ENCODE measurements around the gene FBP1. TPM values are rescaled to one million over a fixed set of nuclear protein-coding genes. Genes with fewer than 3 reads are reported as not detected.

Gene FBP1
- total RNA-seq, 1 experiment from 2014 or later: 2.3 TPM

DNA sequence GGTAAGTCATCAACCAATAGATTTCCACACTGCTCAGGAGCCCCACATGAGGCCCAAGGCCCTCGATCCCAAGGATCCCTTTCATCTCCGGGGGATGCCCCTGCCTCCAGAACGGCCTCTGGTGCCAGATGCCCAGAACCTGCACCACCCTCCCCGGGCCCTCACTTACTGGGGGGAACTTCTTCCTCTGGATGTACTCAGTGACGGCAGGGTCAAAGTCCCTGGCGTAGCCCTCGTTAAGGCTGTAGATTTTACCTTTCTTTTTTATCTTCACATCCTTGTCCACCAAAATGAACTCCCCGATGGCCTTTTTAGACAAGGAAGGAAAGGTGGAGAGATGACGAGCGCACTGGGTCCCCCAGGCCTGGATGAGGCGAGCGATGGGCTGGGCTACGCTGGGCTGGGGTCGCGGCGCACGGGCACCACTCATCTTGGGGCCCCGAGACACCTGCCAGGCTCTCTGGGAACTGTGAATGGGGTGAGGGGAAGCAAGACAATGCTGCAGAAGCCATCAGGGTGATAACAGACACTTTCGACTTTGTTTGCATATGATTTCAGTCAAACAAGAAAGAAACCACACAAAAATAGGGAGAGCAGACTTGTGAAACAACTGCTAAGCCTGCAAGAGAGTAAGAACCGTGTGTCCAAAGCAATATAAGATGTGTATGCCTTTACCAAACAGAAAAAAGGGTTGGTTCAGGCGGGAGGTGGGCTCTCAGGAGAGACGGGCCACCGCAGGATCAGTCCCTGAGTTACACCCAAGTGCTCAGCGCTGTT, 32.5 kb downstream of the FBP1 start:
- Mint-ChIP-seq H3K36me3 (ENCODE audit: insufficient read depth, unreplicated experiment) (no peaks in the 10 kb centered on the region), H3K9me3 (ENCODE audit: unreplicated experiment) (no peaks in the 10 kb centered on the region), H3K4me3 (ENCODE audit: unreplicated experiment) (no peak overlapping the region), H3K27ac (ENCODE audit: unreplicated experiment) (peak overlapping the region; percentile 71), H3K27me3 (ENCODE audit: insufficient read depth, unreplicated experiment) (no peaks in the 10 kb centered on the region), H3K4me1 (ENCODE audit: low read depth, unreplicated experiment) (peaks cover 35% of the 10 kb centered on the region)
- Histone ChIP-seq H3K9me3 (no peaks in the 10 kb centered on the region), H3K4me1 (peaks cover 36% of the 10 kb centered on the region), H3K4me3 (ENCODE audit: low read depth, low read length) (no peak overlapping the region), H3K27me3 (replicated peaks; ENCODE audit: control insufficient read depth, insufficient read depth, low read length) (no peaks in the 10 kb centered on the region), H3K36me3 (ENCODE audit: control insufficient read depth, insufficient read depth, low read length) (no peaks in the 10 kb centered on the region)
- TF ChIP-seq, protein P1, sequence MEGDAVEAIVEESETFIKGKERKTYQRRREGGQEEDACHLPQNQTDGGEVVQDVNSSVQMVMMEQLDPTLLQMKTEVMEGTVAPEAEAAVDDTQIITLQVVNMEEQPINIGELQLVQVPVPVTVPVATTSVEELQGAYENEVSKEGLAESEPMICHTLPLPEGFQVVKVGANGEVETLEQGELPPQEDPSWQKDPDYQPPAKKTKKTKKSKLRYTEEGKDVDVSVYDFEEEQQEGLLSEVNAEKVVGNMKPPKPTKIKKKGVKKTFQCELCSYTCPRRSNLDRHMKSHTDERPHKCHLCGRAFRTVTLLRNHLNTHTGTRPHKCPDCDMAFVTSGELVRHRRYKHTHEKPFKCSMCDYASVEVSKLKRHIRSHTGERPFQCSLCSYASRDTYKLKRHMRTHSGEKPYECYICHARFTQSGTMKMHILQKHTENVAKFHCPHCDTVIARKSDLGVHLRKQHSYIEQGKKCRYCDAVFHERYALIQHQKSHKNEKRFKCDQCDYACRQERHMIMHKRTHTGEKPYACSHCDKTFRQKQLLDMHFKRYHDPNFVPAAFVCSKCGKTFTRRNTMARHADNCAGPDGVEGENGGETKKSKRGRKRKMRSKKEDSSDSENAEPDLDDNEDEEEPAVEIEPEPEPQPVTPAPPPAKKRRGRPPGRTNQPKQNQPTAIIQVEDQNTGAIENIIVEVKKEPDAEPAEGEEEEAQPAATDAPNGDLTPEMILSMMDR (IDR thresholded peaks at IDR 0.05; ENCODE audit: insufficient read depth in 1 of 2, low read depth in 1 of 2, low read length in 1 of 2, severe bottlenecking in 1 of 2, unreplicated experiment in 1 of 2): no peak
- intact Hi-C loops (cut with micrococcal nuclease; ENCODE audit: unreplicated experiment): no loop called here
- ChIA-PET POLR2A (no interaction called here), CTCF (interaction anchor here (0.6 kb wide), 1 partner anchor 63 kb away, joined by 3 read pairs; no protein-coding TSS in a partner anchor)
- BruUV-seq (replicated peaks): no TSS peak
- no peak for DNase-seq

DNA sequence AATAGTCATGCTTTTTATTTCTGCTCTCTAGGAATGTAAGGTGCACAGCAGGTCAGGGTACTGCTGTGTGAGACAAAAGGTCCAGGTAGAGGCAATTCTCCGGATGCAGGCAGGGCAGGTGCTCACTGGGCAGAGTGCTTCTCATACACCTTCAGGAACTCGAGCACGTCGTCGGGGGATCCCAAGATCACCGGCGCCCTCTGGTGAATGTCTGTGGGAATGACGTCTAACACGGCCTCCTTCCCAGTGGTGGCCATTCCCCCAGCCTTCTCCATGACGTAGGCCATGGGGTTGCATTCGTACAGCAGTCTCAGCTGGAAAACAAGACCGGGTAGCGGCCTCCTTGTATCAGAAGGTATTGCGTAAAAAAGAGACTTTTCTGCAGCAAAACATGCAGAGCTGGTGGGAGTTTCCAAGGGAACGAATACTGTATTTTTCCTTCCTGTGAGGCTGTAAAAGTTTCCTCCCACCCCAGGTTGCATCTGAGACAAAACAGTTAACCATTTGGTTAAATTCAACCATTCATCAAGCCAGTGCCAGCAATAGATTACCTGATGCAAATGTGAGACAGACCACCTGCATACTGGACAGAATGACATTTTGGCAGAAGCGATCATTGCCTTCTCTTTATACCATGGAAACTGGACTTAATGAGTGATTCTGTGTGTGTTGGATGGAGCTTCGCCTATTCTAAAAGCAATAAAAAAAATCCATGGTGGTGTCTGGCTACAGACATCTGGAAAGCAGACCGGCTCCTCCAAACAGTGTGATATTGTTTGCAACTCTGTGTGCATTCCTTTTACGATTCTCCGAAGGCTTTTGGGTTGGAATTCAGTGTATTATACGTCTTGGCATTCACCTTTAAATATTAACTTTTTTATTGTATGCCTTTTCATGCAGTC, 35.8 kb downstream of the FBP1 start:
- intact Hi-C loops (cut with micrococcal nuclease; ENCODE audit: unreplicated experiment): loop anchor here (1.0 kb wide), 1 partner anchor 49 kb away; no protein-coding TSS in a partner anchor
- TF ChIP-seq, protein P1 (IDR thresholded peaks at IDR 0.05; ENCODE audit: insufficient read depth in 1 of 2, low read depth in 1 of 2, low read length in 1 of 2, severe bottlenecking in 1 of 2, unreplicated experiment in 1 of 2): peak; percentile 70 to 78
- ChIA-PET CTCF (interaction anchor here (0.5 to 1.4 kb wide), 3 partner anchors 32 to 226 kb away, joined by 3 to 9 read pairs (median 8); partner anchors contain the start of gene PCAT7), POLR2A (interaction anchor here (1.1 kb wide), 1 partner anchor 49 kb away, joined by 10 read pairs; the partner anchor contains the start of gene PCAT7)
- peak overlapping the region; percentile 16; the same call in 1 of the 2 replicates for H3K4me3 ChIP-seq (ENCODE audit: low read depth, low read length)
- Mint-ChIP-seq H3K27me3 (ENCODE audit: insufficient read depth, unreplicated experiment) (no peaks in the 10 kb centered on the region), H3K36me3 (ENCODE audit: insufficient read depth, unreplicated experiment) (no peaks in the 10 kb centered on the region), H3K9me3 (ENCODE audit: unreplicated experiment) (no peaks in the 10 kb centered on the region), H3K27ac (ENCODE audit: unreplicated experiment) (peak overlapping the region; percentile 64), H3K4me1 (ENCODE audit: low read depth, unreplicated experiment) (peaks cover 35% of the 10 kb centered on the region), H3K4me3 (ENCODE audit: unreplicated experiment) (peak overlapping the region; percentile 33)
- no TSS peak for BruUV-seq (replicated peaks)
- H3K27me3 ChIP-seq (replicated peaks; ENCODE audit: control insufficient read depth, insufficient read depth, low read length): no peaks in the 10 kb centered on the region
- H3K36me3 ChIP-seq (ENCODE audit: control insufficient read depth, insufficient read depth, low read length): no peaks in the 10 kb centered on the region
- H3K4me1 ChIP-seq: peaks cover 31% of the 10 kb centered on the region
- DNase-seq: peak; percentile 83 to 85
- no peaks in the 10 kb centered on the region for H3K9me3 ChIP-seq

DNA sequence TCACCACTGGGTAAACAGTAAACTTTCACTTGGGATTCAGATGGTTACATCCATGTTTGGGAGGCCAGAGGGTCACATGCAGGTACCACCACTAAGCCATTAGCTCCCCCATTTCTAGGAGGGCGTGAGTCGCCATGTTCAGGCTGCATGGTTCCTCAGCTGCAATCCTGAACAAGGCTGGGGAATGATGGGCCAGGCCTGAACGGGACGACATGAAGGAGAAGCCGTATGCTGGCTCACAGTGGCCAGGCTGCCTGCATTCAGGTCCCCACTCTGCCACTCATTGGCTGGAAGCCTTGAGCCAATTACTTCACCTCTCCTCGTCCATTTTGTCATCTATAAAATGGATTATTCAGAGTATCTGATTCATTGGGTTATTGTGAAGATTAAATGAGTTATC, 36.7 kb downstream of the FBP1 start:
- no peaks in the 10 kb centered on the region for H3K36me3 ChIP-seq (ENCODE audit: control insufficient read depth, insufficient read depth, low read length)
- H3K36me3 Mint-ChIP-seq (ENCODE audit: insufficient read depth, unreplicated experiment): no peaks in the 10 kb centered on the region
- H3K4me1 ChIP-seq: peaks cover 24% of the 10 kb centered on the region
- H3K4me3 Mint-ChIP-seq (ENCODE audit: unreplicated experiment): no peak overlapping the region
- ChIA-PET CTCF (no interaction called here), POLR2A (no interaction called here)
- H3K4me3 ChIP-seq (ENCODE audit: low read depth, low read length): no peak overlapping the region
- intact Hi-C loops (cut with micrococcal nuclease; ENCODE audit: unreplicated experiment): loop anchor here (1.0 kb wide), 1 partner anchor 48 kb away; no protein-coding TSS in a partner anchor
- TF ChIP-seq, protein P1 (IDR thresholded peaks at IDR 0.05; ENCODE audit: insufficient read depth in 1 of 2, low read depth in 1 of 2, low read length in 1 of 2, severe bottlenecking in 1 of 2, unreplicated experiment in 1 of 2): no peak
- no peaks in the 10 kb centered on the region for H3K27me3 ChIP-seq (replicated peaks; ENCODE audit: control insufficient read depth, insufficient read depth, low read length)
- no peaks in the 10 kb centered on the region for H3K9me3 Mint-ChIP-seq (ENCODE audit: unreplicated experiment)
- H3K9me3 ChIP-seq: no peaks in the 10 kb centered on the region
- DNase-seq: no peak
- no peak overlapping the region for H3K27ac Mint-ChIP-seq (ENCODE audit: unreplicated experiment)
- BruUV-seq (replicated peaks): no TSS peak
- H3K27me3 Mint-ChIP-seq (ENCODE audit: insufficient read depth, unreplicated experiment): no peaks in the 10 kb centered on the region
- H3K4me1 Mint-ChIP-seq (ENCODE audit: low read depth, unreplicated experiment): peaks cover 34% of the 10 kb centered on the region
